HG03159 (cell line): ENCODE results near the gene SLFN11.
"Not testable (repeated sequence)": the region's sequence is repeated elsewhere in the genome, so short reads cannot be mapped to it uniquely, and the experiment has no call there.

Source experiments
- ATAC-seq: cut with Tn5 transposase; IDR thresholded peaks from one replicate; pipeline ENCODE4 v1.9.1; 2021; ENCODE audit warnings: mild to moderate bottlenecking, moderate library complexity; ENCODE audit not compliant: unreplicated experiment

The SLFN11 gene

GRCh38 chr17:35368081-35368830 lies 5.2 kb downstream of the SLFN11 start:
- peak; percentile 93 for ATAC-seq

- ATAC-seq, result no peak
Observed at GRCh38 chr17:35361027-35361426, 12.4 kb downstream of the SLFN11 start.

- no peak for ATAC-seq
Observed at GRCh38 chr17:35359398-35359797, 14.0 kb downstream of the SLFN11 start.

- ATAC-seq, result no peak
Observed at GRCh38 chr17:35352284-35352683, 21.1 kb downstream of the SLFN11 start.

- ATAC-seq, result no peak
Observed at GRCh38 chr17:35350493-35350892, 22.9 kb downstream of the SLFN11 start.

- no peak for ATAC-seq
Observed at GRCh38 chr17:35345926-35346771, 27.3 kb downstream of the SLFN11 start.

- no peak for ATAC-seq
Observed at GRCh38 chr17:35345445-35345925, 27.9 kb downstream of the SLFN11 start.

GRCh38 chr17:35344262-35344661 lies 29.2 kb downstream of the SLFN11 start:
- no peak for ATAC-seq

- ATAC-seq, result no peak
Observed at GRCh38 chr17:35342276-35342675, 31.1 kb downstream of the SLFN11 start.

- no peak for ATAC-seq
Observed at GRCh38 chr17:35341411-35341992, 31.9 kb downstream of the SLFN11 start.

GRCh38 chr17:35338230-35338629 lies 35.2 kb downstream of the SLFN11 start:
- ATAC-seq, result no peak

GRCh38 chr17:35337364-35337763 lies 36.1 kb downstream of the SLFN11 start:
- no peak for ATAC-seq

- not testable (repeated sequence) for ATAC-seq
Observed at GRCh38 chr17:35333578-35333977, 39.8 kb downstream of the SLFN11 start.

- no peak for ATAC-seq
Observed at GRCh38 chr17:35322749-35323148, 50.7 kb downstream of the SLFN11 start.

- no peak for ATAC-seq
Observed at GRCh38 chr17:35315971-35316370, 57.5 kb downstream of the SLFN11 start.

GRCh38 chr17:35315283-35315682 lies 58.1 kb downstream of the SLFN11 start:
- ATAC-seq, result no peak

- no peak for ATAC-seq
Observed at GRCh38 chr17:35314415-35315216, 58.8 kb downstream of the SLFN11 start.

- no peak for ATAC-seq
Observed at GRCh38 chr17:35313875-35314409, 59.5 kb downstream of the SLFN11 start.

GRCh38 chr17:35312790-35313711 lies 60.4 kb downstream of the SLFN11 start:
- ATAC-seq, result peak; percentile 77
